Astrocyte of the spinal cord (primary cell): ENCODE data around the gene UBE2F.
"Not testable (repeated sequence)": the region's sequence is repeated elsewhere in the genome, so short reads cannot be mapped to it uniquely, and the experiment has no call there.

Experiments
- DNase-seq: peaks from one replicate; pipeline ENCODE4 v3.0.0; 2011; ENCODE audit warnings: low read depth, low spot score
- H3K4me3 ChIP-seq: 2 replicates; pipeline ENCODE4 v1.5.1; 2011; ENCODE audit warnings: low read depth, mild to moderate bottlenecking, low read length, moderate library complexity
- CTCF ChIP-seq: IDR thresholded peaks from 2 replicates; pipeline ENCODE4 v1.5.1; 2012; ENCODE audit warnings: low read depth, mild to moderate bottlenecking, low read length, inconsistent platforms
- in situ Hi-C: cut with HindIII; loops from 2 replicates; pipeline ENCODE4 v1.10.0; 2017; ENCODE audit warnings: low sequenced_read_pairs

The UBE2F gene

GRCh38 chr2:238027058-238027457 lies 60.2 kb downstream of the UBE2F start:
- no peak for TF ChIP-seq CTCF
- in situ Hi-C loops, result no loop called here
- H3K4me3 ChIP-seq, result no peak overlapping the region
- DNase-seq, result no peak

- in situ Hi-C loops, result no loop called here
- H3K4me3 ChIP-seq, result no peak overlapping the region
- DNase-seq, result no peak
- no peak for TF ChIP-seq CTCF
Measured at GRCh38 chr2:238027591-238028415, 61.0 kb downstream of the UBE2F start.

- H3K4me3 ChIP-seq, result no peak overlapping the region
- in situ Hi-C loops, result no loop called here
- no peak for DNase-seq
- no peak for TF ChIP-seq CTCF
Measured at GRCh38 chr2:238029853-238030252, 63.0 kb downstream of the UBE2F start.

GRCh38 chr2:238030422-238031155 lies 63.8 kb downstream of the UBE2F start:
- H3K4me3 ChIP-seq, result no peak overlapping the region
- in situ Hi-C loops, result no loop called here
- TF ChIP-seq CTCF, result no peak
- no peak for DNase-seq

GRCh38 chr2:238031751-238032150 lies 64.9 kb downstream of the UBE2F start:
- TF ChIP-seq CTCF, result no peak
- in situ Hi-C loops, result no loop called here
- DNase-seq, result no peak
- H3K4me3 ChIP-seq, result no peak overlapping the region

GRCh38 chr2:238032755-238033337 lies 66.0 kb downstream of the UBE2F start:
- in situ Hi-C loops, result no loop called here
- TF ChIP-seq CTCF, result no peak
- no peak for DNase-seq
- H3K4me3 ChIP-seq, result no peak overlapping the region

GRCh38 chr2:238033991-238034390 lies 67.2 kb downstream of the UBE2F start:
- DNase-seq, in situ Hi-C loops, H3K4me3 ChIP-seq: not testable (repeated sequence)
